HepG2 (cell line): ENCODE measurements around the gene PRDM7.

Experiments
- AKAP8 ChIP-seq: sonication (generic); formaldehyde crosslinking; IDR thresholded peaks from 2 replicates; pipeline ENCODE4 v1.5.1; 2020; ENCODE audit warnings: mild to moderate bottlenecking, missing genetic modification reagents
- ATF7 ChIP-seq, 2 experiments: fragments of 450-650 bp in 1 of 2; sonication (generic) in 1 of 2; formaldehyde crosslinking in 1 of 2; IDR thresholded peaks; 2 replicates each; pipeline versions ENCODE4 v1.4.0 to v1.6.1; 2016 to 2020; ENCODE audit warnings: antibody characterized with exemption in 1 of 2, mild to moderate bottlenecking in 1 of 2, missing genetic modification reagents in 1 of 2
- JUNB ChIP-seq: sonication (generic); formaldehyde crosslinking; IDR thresholded peaks from 2 replicates; pipeline ENCODE4 v1.8.0; 2022; ENCODE audit warnings: missing genetic modification reagents, mild to moderate bottlenecking, borderline replicate concordance
- RXRA ChIP-seq: sonication (generic); formaldehyde crosslinking; IDR thresholded peaks from 2 replicates; pipeline ENCODE4 v1.5.1; 2020; ENCODE audit warnings: missing genetic modification reagents
- SP5 ChIP-seq: IDR thresholded peaks from 2 replicates; pipeline ENCODE4 v1.6.1; 2016; ENCODE audit warnings: low read depth, borderline replicate concordance
- ZNF703 ChIP-seq: sonication (generic); formaldehyde crosslinking; IDR thresholded peaks from 2 replicates; pipeline ENCODE4 v1.5.1; 2020; ENCODE audit warnings: missing genetic modification reagents, mild to moderate bottlenecking, moderate library complexity, borderline replicate concordance
- ZSCAN21 ChIP-seq: sonication (generic); formaldehyde crosslinking; IDR thresholded peaks from 2 replicates; pipeline ENCODE4 v1.8.0; 2022; ENCODE audit warnings: mild to moderate bottlenecking, missing genetic modification reagents, moderate library complexity, borderline replicate concordance
- ZSCAN29 ChIP-seq: sonication (generic); formaldehyde crosslinking; conservative IDR thresholded peaks from 2 replicates; pipeline ENCODE4 v1.4.0; 2020; ENCODE audit warnings: mild to moderate bottlenecking, missing genetic modification reagents

GRCh38 chr16:90037276-90037675 lies 39.9 kb downstream of the PRDM7 start:
- TF ChIP-seq AKAP8 (CRISPR knock-in tag) (no peak), ZSCAN21 (CRISPR knock-in tag) (no peak), JUNB (CRISPR knock-in tag) (no peak), SP5 (no peak), ZNF703 (CRISPR knock-in tag) (no peak), RXRA (CRISPR knock-in tag) (no peak), ATF7 (IDR thresholded peaks at IDR 0.05) (no peak), ATF7 (CRISPR knock-in tag; IDR thresholded peaks at IDR 0.05) (no peak), ZSCAN29 (CRISPR knock-in tag) (no peak)
